Neuronal stem cell (in vitro differentiated cells): ENCODE data around the gene ANXA3.

Experiments used
- DNase-seq: peaks from one replicate; pipeline ENCODE4 v3.0.0-alpha.2; 2013; ENCODE audit warnings: low spot score
- H2AFZ ChIP-seq: one replicate; pipeline ENCODE4 v1.6.1; 2013; ENCODE audit warnings: mild to moderate bottlenecking, low read length, inconsistent platforms
- H2AK5ac ChIP-seq: 2 replicates; pipeline ENCODE4 v1.6.1; 2013; ENCODE audit warnings: low read depth, mild to moderate bottlenecking, inconsistent platforms, low read length, moderate library complexity, mixed read lengths
- H2BK120ac ChIP-seq: 2 replicates; pipeline ENCODE4 v1.6.1; 2013; ENCODE audit warnings: low read depth, mild to moderate bottlenecking, inconsistent platforms, low read length, moderate library complexity, mixed read lengths
- H2BK12ac ChIP-seq: one replicate; pipeline ENCODE4 v1.6.1; 2013; ENCODE audit warnings: low read length, inconsistent platforms
- H2BK15ac ChIP-seq: 2 replicates; pipeline ENCODE4 v1.6.1; 2013; ENCODE audit warnings: mild to moderate bottlenecking, low read length, inconsistent platforms, mixed read lengths
- H2BK5ac ChIP-seq: one replicate; pipeline ENCODE4 v1.6.1; 2013; ENCODE audit warnings: inconsistent platforms, mild to moderate bottlenecking, low read length, moderate library complexity
- H3K14ac ChIP-seq: one replicate; pipeline ENCODE4 v1.6.1; 2013; ENCODE audit warnings: low read length, inconsistent platforms
- H3K18ac ChIP-seq: 2 replicates; pipeline ENCODE4 v1.6.1; 2013; ENCODE audit warnings: low read length, inconsistent platforms
- H3K23ac ChIP-seq: 2 replicates; pipeline ENCODE4 v1.6.1; 2013; ENCODE audit warnings: low read depth, mild to moderate bottlenecking, mixed read lengths, low read length, inconsistent platforms; ENCODE audit not compliant: poor library complexity
- H3K27ac ChIP-seq: replicated peaks from 3 replicates; pipeline ENCODE4 v1.5.1; 2013; ENCODE audit warnings: low read length, inconsistent platforms
- H3K27me3 ChIP-seq, 3 experiments: 2 replicates each; pipeline ENCODE4 v1.6.1; 2013; ENCODE audit warnings: low read length in 3 of 3, mild to moderate bottlenecking in 2 of 3, inconsistent platforms in 1 of 3, low read depth in 1 of 3, mixed read lengths in 1 of 3, moderate library complexity in 1 of 3; ENCODE audit not compliant: control insufficient read depth in 3 of 3, insufficient read depth in 3 of 3
- H3K36me3 ChIP-seq, 2 donors: replicated peaks in 1 of 2; 2 replicates each; pipeline ENCODE4 v1.6.1; 2013; ENCODE audit warnings: low read length in 2 of 2; ENCODE audit not compliant: control insufficient read depth in 2 of 2, insufficient read depth in 2 of 2
- H3K4ac ChIP-seq: 2 replicates; pipeline ENCODE4 v1.6.1; 2013; ENCODE audit warnings: inconsistent platforms, mild to moderate bottlenecking, low read length, moderate library complexity
- H3K4me1 ChIP-seq, 2 donors: 1 replicate in 1 of 2; 2 replicates in 1 of 2; pipeline ENCODE4 v1.6.1; 2013; ENCODE audit warnings: low read length in 2 of 2, low read depth in 1 of 2; ENCODE audit not compliant: control insufficient read depth in 2 of 2, insufficient read depth in 1 of 2
- H3K4me2 ChIP-seq: one replicate; pipeline ENCODE4 v1.6.1; 2013; ENCODE audit warnings: mild to moderate bottlenecking, low read length, inconsistent platforms; ENCODE audit not compliant: insufficient read depth, poor library complexity, severe bottlenecking
- H3K4me3 ChIP-seq, 2 donors: 2 replicates each; pipeline ENCODE4 v1.5.1; 2013; ENCODE audit warnings: low read length in 2 of 2, mild to moderate bottlenecking in 2 of 2, inconsistent platforms in 1 of 2, moderate library complexity in 1 of 2
- H3K79me1 ChIP-seq: one replicate; pipeline ENCODE4 v1.6.1; 2013; ENCODE audit warnings: low read depth, mild to moderate bottlenecking, inconsistent platforms, low read length, moderate library complexity
- H3K9ac ChIP-seq: one replicate; pipeline ENCODE4 v1.6.1; 2013; ENCODE audit warnings: mild to moderate bottlenecking, low read depth, low read length, inconsistent platforms; ENCODE audit not compliant: poor library complexity
- H3K9me3 ChIP-seq, 2 donors: replicated peaks in 1 of 2; 2 replicates each; pipeline versions ENCODE3 to v1.6.1; 2013; ENCODE audit warnings: low read length in 2 of 2, mild to moderate bottlenecking in 2 of 2, inconsistent platforms in 1 of 2, low read depth in 1 of 2, mixed read lengths in 1 of 2, moderate library complexity in 1 of 2; ENCODE audit not compliant: control insufficient read depth in 2 of 2, insufficient read depth in 1 of 2
- H4K8ac ChIP-seq: one replicate; pipeline ENCODE4 v1.6.1; 2013; ENCODE audit warnings: low read depth, mild to moderate bottlenecking, inconsistent platforms, low read length, moderate library complexity
- H4K91ac ChIP-seq: one replicate; pipeline ENCODE4 v1.6.1; 2013; ENCODE audit warnings: low read length, low read depth, mild to moderate bottlenecking, inconsistent platforms; ENCODE audit not compliant: poor library complexity
- WGBS, 2 donors: extraction: QIAGEN DNeasy Blood & Tissue Kit; methylation state at CpG; one replicate each; pipeline ENCODE4 v1.1.7; 2013; ENCODE audit warnings: missing lambda C conversion rate in 2 of 2, mixed read lengths in 1 of 2; ENCODE audit not compliant: insufficient read length in 2 of 2, insufficient replicate concordance in 1 of 2; ENCODE audit errors: extremely low coverage in 2 of 2; 5-methylcytosine and 5-hydroxymethylcytosine counted together

The ANXA3 gene

GRCh38 chr4:78518561-78518960 lies 33.0 kb upstream of the ANXA3 start:
- H4K91ac ChIP-seq: no peak overlapping the region
- H3K18ac ChIP-seq: no peak overlapping the region
- H4K8ac ChIP-seq: no peak overlapping the region
- no peak overlapping the region for H3K4me2 ChIP-seq
- H2BK120ac ChIP-seq: no peak overlapping the region
- H3K9me3 ChIP-seq: no peaks in the 10 kb centered on the region
- no peak overlapping the region for H2AK5ac ChIP-seq
- no peak overlapping the region for H2BK15ac ChIP-seq
- H3K27ac ChIP-seq: no peak overlapping the region
- H3K4me3 ChIP-seq: no peak overlapping the region
- no peak overlapping the region for H2BK5ac ChIP-seq
- no CpG with 5 or more reads among the region's 3 CpGs for WGBS, 2 donors
- no peaks in the 10 kb centered on the region for H3K27me3 ChIP-seq
- peaks cover 0 to 4% of the 10 kb centered on the region in 2 donors for H3K36me3 ChIP-seq
- H2AFZ ChIP-seq: no peak overlapping the region
- no peak overlapping the region for H2BK12ac ChIP-seq
- no peaks in the 10 kb centered on the region for H3K79me1 ChIP-seq
- H3K9ac ChIP-seq: no peak overlapping the region
- H3K4ac ChIP-seq: no peak overlapping the region
- DNase-seq: no peak
- H3K4me1 ChIP-seq: no peaks in the 10 kb centered on the region
- no peak overlapping the region for H3K23ac ChIP-seq
- no peak overlapping the region for H3K14ac ChIP-seq

DNA sequence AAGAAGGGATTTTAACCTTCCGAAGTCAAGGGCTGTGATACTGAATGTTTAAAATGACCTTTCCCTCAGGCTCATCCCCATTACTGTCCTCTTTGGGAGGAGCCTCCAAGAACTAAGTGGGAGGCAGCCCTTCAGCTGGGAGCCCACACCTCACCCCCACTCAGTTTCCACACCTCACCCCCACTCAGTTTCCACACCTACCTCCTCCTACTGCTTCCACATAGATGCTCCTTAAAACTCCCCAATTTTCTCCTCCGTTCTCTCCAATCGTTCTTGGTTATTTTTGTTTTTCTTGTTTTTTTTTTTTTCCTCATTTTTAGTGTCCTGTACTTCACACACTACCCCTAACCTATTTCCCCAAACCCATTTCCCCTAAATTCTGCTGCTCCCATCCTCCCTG lies 31.6 kb upstream of the ANXA3 start:
- Histone ChIP-seq H2BK120ac (no peak overlapping the region), H3K36me3 (peaks cover 0 to 3% of the 10 kb centered on the region in 2 donors), H2AK5ac (no peak overlapping the region), H3K9ac (no peak overlapping the region), H2BK5ac (no peak overlapping the region), H3K14ac (no peak overlapping the region), H3K79me1 (no peaks in the 10 kb centered on the region), H4K91ac (no peak overlapping the region), H3K4me2 (no peak overlapping the region), H3K27me3 (no peaks in the 10 kb centered on the region), H3K18ac (no peak overlapping the region), H3K9me3 (no peaks in the 10 kb centered on the region), H2BK12ac (no peak overlapping the region), H3K4me3 (no peak overlapping the region), H3K4ac (no peak overlapping the region), H2BK15ac (no peak overlapping the region), H3K27ac (no peak overlapping the region), H3K23ac (no peak overlapping the region), H3K4me1 (no peaks in the 10 kb centered on the region), H2AFZ (no peak overlapping the region), H4K8ac (no peak overlapping the region)
- no peak for DNase-seq
- WGBS, 2 donors: 100% methylated on average over 1 of the region's 3 CpGs; no CpG with 5 or more reads in 1 of the 2 donors

GRCh38 chr4:78520808-78521226 lies 30.8 kb upstream of the ANXA3 start:
- no peak overlapping the region for H3K23ac ChIP-seq
- no peak overlapping the region for H4K91ac ChIP-seq
- H3K79me1 ChIP-seq: no peaks in the 10 kb centered on the region
- no CpG with 5 or more reads among the region's 3 CpGs for WGBS, 2 donors
- no peak overlapping the region for H3K9ac ChIP-seq
- H3K4ac ChIP-seq: no peak overlapping the region
- no peak overlapping the region for H3K18ac ChIP-seq
- H3K4me3 ChIP-seq: no peak overlapping the region
- no peak overlapping the region for H4K8ac ChIP-seq
- H2BK12ac ChIP-seq: no peak overlapping the region
- no peak overlapping the region for H3K4me2 ChIP-seq
- no peaks in the 10 kb centered on the region for H3K27me3 ChIP-seq
- no peaks in the 10 kb centered on the region for H3K9me3 ChIP-seq
- H2AFZ ChIP-seq: no peak overlapping the region
- no peak overlapping the region for H3K14ac ChIP-seq
- H2AK5ac ChIP-seq: no peak overlapping the region
- DNase-seq: no peak
- no peak overlapping the region for H3K27ac ChIP-seq
- H2BK5ac ChIP-seq: no peak overlapping the region
- no peak overlapping the region for H2BK15ac ChIP-seq
- no peaks in the 10 kb centered on the region for H3K4me1 ChIP-seq
- H3K36me3 ChIP-seq: peaks cover 0 to 2% of the 10 kb centered on the region in 2 donors
- H2BK120ac ChIP-seq: no peak overlapping the region

- peaks cover 0 to 1% of the 10 kb centered on the region in 2 donors for H3K36me3 ChIP-seq
Observed at GRCh38 chr4:78524009-78524408, 27.6 kb upstream of the ANXA3 start.

More at GRCh38 chr4:78524009-78524408, 27.6 kb upstream of the ANXA3 start:
- Histone ChIP-seq H3K4me1 (no peaks in the 10 kb centered on the region), H3K79me1 (no peaks in the 10 kb centered on the region), H4K8ac (no peak overlapping the region), H3K14ac (no peak overlapping the region), H3K9ac (no peak overlapping the region), H2BK120ac (no peak overlapping the region), H3K4me3 (no peak overlapping the region), H3K23ac (no peak overlapping the region), H3K27me3 (no peaks in the 10 kb centered on the region), H3K18ac (no peak overlapping the region), H2AK5ac (no peak overlapping the region), H4K91ac (no peak overlapping the region), H2BK15ac (no peak overlapping the region), H3K4me2 (no peak overlapping the region), H2AFZ (no peak overlapping the region), H3K4ac (no peak overlapping the region), H2BK12ac (no peak overlapping the region), H3K9me3 (no peaks in the 10 kb centered on the region), H2BK5ac (no peak overlapping the region), H3K27ac (no peak overlapping the region)
- no peak for DNase-seq
- WGBS, 2 donors: no CpG with 5 or more reads among the region's 1 CpG
